Pancreas (tissue), 10 donors: Measurements from ENCODE around the gene VMP1. TPM values are rescaled to one million over a fixed set of nuclear protein-coding genes. Genes with fewer than 3 reads are reported as not detected.
"Not testable (repeated sequence)": the region's sequence is repeated elsewhere in the genome, so short reads cannot be mapped to it uniquely, and the experiment has no call there.

ENCODE experiments used
- ATAC-seq, 4 donors: fragments of 200-7000 bp; cut with Tn5 transposase; one replicate each; pipeline versions ENCODE4 v1.8.0 to v1.9.1; 2020; ENCODE audit warnings: mild to moderate bottlenecking in 4 of 4, moderate library complexity in 4 of 4
- DNase-seq, 6 donors: peaks; one replicate each; pipeline ENCODE4 v3.0.0-alpha.2; 2020
- FAIRE-seq: peaks from 2 replicates; lab custom pipeline; 2012; peaks lifted over from hg19 to GRCh38; lab: Jason Lieb, UNC
- H3K27ac ChIP-seq, 4 donors: fragments of 200-600 bp; sonication (generic); 1 replicate in 3 of 4; 2 replicates in 1 of 4; pipeline versions ENCODE4 v1.5.0 to v1.8.0; 2020
- H3K27me3 ChIP-seq, 4 donors: fragments of 200-600 bp; one replicate each; pipeline ENCODE4 v1.8.0; 2021
- H3K36me3 ChIP-seq, 3 donors: fragments of 200-600 bp; sonication (generic) in 1 of 3; one replicate each; pipeline versions ENCODE4 v1.5.0 to v1.8.0; 2020 to 2021
- H3K4me1 ChIP-seq, 3 donors: fragments of 200-600 bp; one replicate each; pipeline ENCODE4 v1.8.0; 2021
- H3K4me3 ChIP-seq, 4 donors: fragments of 200-600 bp; sonication (generic) in 2 of 4; one replicate each; pipeline versions ENCODE4 v1.5.0 to v1.8.0; 2020 to 2021
- H3K9me3 ChIP-seq, 4 donors: fragments of 200-600 bp; one replicate each; pipeline ENCODE4 v1.8.0; 2021
- CTCF ChIP-seq, 4 donors: fragments of 200-600 bp; sonication (generic) in 3 of 4; IDR thresholded peaks; one replicate each; pipeline versions ENCODE4 v1.5.0 to v1.8.0; 2021; ENCODE audit warnings: antibody characterized with exemption in 4 of 4
- WGBS, 2 donors: extraction: QIAGEN DNeasy Blood & Tissue Kit; methylation state at CpG; one replicate each; pipeline ENCODE4 v1.1.7; 2013; 5-methylcytosine and 5-hydroxymethylcytosine counted together
- intact Hi-C, 3 donors: fragments of 100-400 bp; cut with DNase I; formaldehyde crosslinking; loops; one replicate each; pipeline versions ENCODE4 v1.11.1 to v1.14.2; 2022
- polyA plus RNA-seq, 2 donors: library from polyadenylated mRNA; stranded (reverse); fragments of 200-250 nt; gene quantifications; one replicate each; pipeline ENCODE4 v1.2.3, GENCODE V29; 2013
- total RNA-seq, 6 donors: library from RNA; stranded (reverse); fragmentation: NEBNext Ultra II Directional in 4 of 6; extraction: Animal tissue kit (Norgen Biotek cat#: 25700) in 4 of 6; gene quantifications; one replicate each; pipeline versions ENCODE4 v1.2.1 to v1.2.4, GENCODE V29; 2021 to 2023
- donor health status: healthy with polysubstance abuse.
- donor health status: DM: no; HTN: no; CAD: no; lungs with moderate emphysema.
- donor health status: DM: no; HTN: no; CAD: no.
- donor health status: control.
- donor health status: control.
- donor health status: Bipolar disorder and iron deficiency.
- donor health status: DM: yes; HTN: yes; CAD: no.
- donor health status: DM: no; HTN: no; CAD: no.
- donor health status: DM: no; HTN: no; CAD: no.
- donor health status: DM: yes; HTN: yes; CAD: no.

Gene VMP1
- total and polyA plus RNA-seq, 8 donors, result 55.5 to 177 (median 91.8) TPM

- FAIRE-seq, result no peak
- TF ChIP-seq CTCF (IDR thresholded peaks at IDR 0.05), result no peak
- no peaks in the 10 kb centered on the region for H3K27me3 ChIP-seq
These were observed 156.2 kb downstream of the VMP1 start for GRCh38 chr17:59863616-59864015.

GRCh38 chr17:59869941-59870218 is 162.4 kb downstream of the VMP1 start:
- intact Hi-C loops, result loop anchor here in 1 of 3 donors (10.0 kb wide), 1 partner anchor 125 kb away; no protein-coding TSS in a partner anchor
- peaks cover 11 to 31% (median 25%) of the 10 kb centered on the region in 3 donors for H3K4me1 ChIP-seq
- H3K9me3 ChIP-seq, result no peaks in the 10 kb centered on the region
- peak overlapping the region; percentile 14 to 66 (median 40) for H3K27ac ChIP-seq
- 7 to 15% methylated on average over 1 of the region's 1 CpG for WGBS, 2 donors
- H3K27me3 ChIP-seq, result no peaks in the 10 kb centered on the region
- FAIRE-seq (no peak), DNase-seq (no peak), ATAC-seq (peak in 2 of 4 donors; percentile 6 to 14)
- no peak for TF ChIP-seq CTCF (IDR thresholded peaks at IDR 0.05)
- no peak overlapping the region for H3K4me3 ChIP-seq
- no peaks in the 10 kb centered on the region for H3K36me3 ChIP-seq

More at GRCh38 chr17:59863616-59864015, 156.2 kb downstream of the VMP1 start:
- no peak for DNase-seq
- Histone ChIP-seq H3K4me3 (no peak overlapping the region), H3K9me3 (no peaks in the 10 kb centered on the region), H3K27ac (no peak overlapping the region), H3K4me1 (peaks cover 4 to 7% (median 5%) of the 10 kb centered on the region in 3 donors), H3K36me3 (no peaks in the 10 kb centered on the region)
- ATAC-seq, result no peak
- intact Hi-C loops, result loop anchor here in 2 of 3 donors (5.0 to 10.0 kb wide), 2 partner anchors 111 to 119 kb away; no protein-coding TSS in a partner anchor
- 76% methylated on average over 3 of the region's 3 CpGs for WGBS, 2 donors

- FAIRE-seq (no peak), ATAC-seq (peak in 1 of 4 donors; percentile 11), DNase-seq (peak in 1 of 6 donors; percentile 34)
- Histone ChIP-seq H3K27me3 (no peaks in the 10 kb centered on the region), H3K4me3 (no peak overlapping the region), H3K36me3 (no peaks in the 10 kb centered on the region), H3K4me1 (peaks cover 11 to 31% (median 25%) of the 10 kb centered on the region in 3 donors), H3K9me3 (no peaks in the 10 kb centered on the region), H3K27ac (peak overlapping the region in 3 of 4 donors; percentile 14 to 66 (median 30))
- no peak for TF ChIP-seq CTCF (IDR thresholded peaks at IDR 0.05)
- 68 to 69% methylated on average over 8 of the region's 8 CpGs for WGBS, 2 donors
- intact Hi-C loops, result no loop called here
These were observed 163.0 kb downstream of the VMP1 start for GRCh38 chr17:59870482-59870881.

GRCh38 chr17:59872351-59872750 is 164.9 kb downstream of the VMP1 start:
- intact Hi-C loops, result no loop called here
- H3K9me3 ChIP-seq, result no peaks in the 10 kb centered on the region
- H3K27ac ChIP-seq, result peak overlapping the region in 1 of 4 donors; percentile 59
- no peak overlapping the region for H3K4me3 ChIP-seq
- H3K36me3 ChIP-seq, result no peaks in the 10 kb centered on the region
- no peak for TF ChIP-seq CTCF (IDR thresholded peaks at IDR 0.05)
- ATAC-seq, result peak; percentile 38 to 64 (median 52)
- H3K4me1 ChIP-seq, result peaks cover 11 to 31% (median 25%) of the 10 kb centered on the region in 3 donors
- DNase-seq, result no peak
- FAIRE-seq, result no peak
- H3K27me3 ChIP-seq, result no peaks in the 10 kb centered on the region

- ATAC-seq, H3K4me3 ChIP-seq, H3K27me3 ChIP-seq, FAIRE-seq, H3K27ac ChIP-seq, intact Hi-C loops, H3K36me3 ChIP-seq, H3K9me3 ChIP-seq: not testable (repeated sequence)
- DNase-seq, result peak in 1 of 6 donors; percentile 6
- peaks cover 11 to 31% (median 25%) of the 10 kb centered on the region in 3 donors for H3K4me1 ChIP-seq
- WGBS, 2 donors, result 96 to 98% methylated on average over 8 of the region's 8 CpGs
These were observed 166.0 kb downstream of the VMP1 start for GRCh38 chr17:59873414-59873813.
